Measurements from ENCODE around the gene ACSL4.
"Not testable (repeated sequence)": the region's sequence is repeated elsewhere in the genome, so short reads cannot be mapped to it uniquely, and the experiment has no call there.

ACSL4 gene

DNA sequence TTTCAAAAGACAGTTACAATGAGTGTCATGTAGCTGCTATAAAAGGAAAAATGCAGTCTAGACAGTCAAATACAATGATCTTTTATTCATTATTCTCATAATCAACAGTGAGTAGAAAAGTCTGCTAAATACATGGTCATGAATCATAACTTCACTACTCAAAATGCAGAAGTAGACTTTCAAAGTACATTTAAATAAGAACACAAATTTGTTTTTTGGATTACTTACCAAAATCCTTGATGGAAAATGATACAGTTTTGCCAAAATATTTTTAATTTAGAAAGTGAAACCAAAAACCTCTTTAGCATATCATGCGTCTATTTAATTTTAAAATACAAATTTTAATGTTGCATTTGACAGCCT lies 4.9 kb downstream of the ACSL4 start:
- no peak for DNase-seq

DNA sequence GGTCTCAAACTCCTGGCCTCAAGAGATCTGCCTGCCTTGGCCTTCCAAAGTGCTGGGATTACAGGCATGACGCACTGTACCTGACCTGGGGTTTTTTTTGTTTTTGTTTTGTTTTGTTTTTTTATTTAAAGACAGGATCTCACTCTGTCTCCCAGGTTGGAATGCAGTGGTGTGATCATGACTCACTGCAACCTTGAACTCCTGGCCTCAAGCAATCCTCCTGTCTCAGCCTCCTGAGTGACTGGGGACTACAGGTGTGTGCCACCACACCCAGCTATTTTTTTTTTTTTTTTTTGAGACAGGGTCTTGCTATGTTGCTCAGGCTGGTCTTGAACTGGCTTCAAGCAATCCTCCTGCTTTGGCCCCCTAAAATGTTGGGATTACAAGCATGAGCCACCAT lies 8.1 kb downstream of the ACSL4 start:
- DNase-seq, result not testable (repeated sequence)

DNA sequence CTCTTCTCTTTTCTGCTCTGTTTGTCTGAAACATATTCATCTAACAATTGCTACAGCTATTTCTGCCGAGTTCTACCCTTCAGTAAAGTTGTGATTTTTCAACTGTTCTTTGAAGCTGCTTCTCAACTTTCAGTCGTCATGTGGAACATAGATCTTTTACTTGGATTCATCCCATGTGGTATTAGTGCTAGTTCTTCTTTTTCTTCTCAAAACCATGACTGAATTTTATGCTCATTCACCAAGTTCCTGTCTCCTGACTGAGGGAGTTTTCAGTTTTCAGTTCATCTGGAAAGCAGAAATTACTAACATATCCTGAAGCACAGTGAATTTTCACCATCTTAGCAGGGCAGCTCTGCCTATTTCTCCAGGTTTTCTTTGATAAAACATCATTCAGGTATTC lies 12.1 kb downstream of the ACSL4 start:
- DNase-seq, result no peak

DNA sequence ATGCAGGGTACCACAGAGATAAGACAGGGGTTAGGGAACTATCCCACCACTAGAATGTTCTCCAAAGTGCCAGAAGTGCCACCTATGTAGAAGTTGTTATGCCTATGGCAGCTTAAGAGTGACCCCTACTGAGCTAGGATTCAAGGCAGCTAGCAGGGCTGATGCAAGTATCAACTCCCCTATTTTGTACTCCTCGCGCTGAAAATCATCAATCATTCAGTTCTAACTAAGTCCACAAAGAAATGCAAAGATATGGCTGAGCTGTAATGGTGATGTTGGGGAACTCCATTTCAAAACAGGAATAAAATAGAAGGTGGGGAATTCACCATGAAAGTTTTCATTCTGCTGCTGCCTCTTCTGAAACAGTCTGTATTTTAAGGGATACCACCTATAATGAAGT lies 13.8 kb downstream of the ACSL4 start:
- no peak for DNase-seq

DNA sequence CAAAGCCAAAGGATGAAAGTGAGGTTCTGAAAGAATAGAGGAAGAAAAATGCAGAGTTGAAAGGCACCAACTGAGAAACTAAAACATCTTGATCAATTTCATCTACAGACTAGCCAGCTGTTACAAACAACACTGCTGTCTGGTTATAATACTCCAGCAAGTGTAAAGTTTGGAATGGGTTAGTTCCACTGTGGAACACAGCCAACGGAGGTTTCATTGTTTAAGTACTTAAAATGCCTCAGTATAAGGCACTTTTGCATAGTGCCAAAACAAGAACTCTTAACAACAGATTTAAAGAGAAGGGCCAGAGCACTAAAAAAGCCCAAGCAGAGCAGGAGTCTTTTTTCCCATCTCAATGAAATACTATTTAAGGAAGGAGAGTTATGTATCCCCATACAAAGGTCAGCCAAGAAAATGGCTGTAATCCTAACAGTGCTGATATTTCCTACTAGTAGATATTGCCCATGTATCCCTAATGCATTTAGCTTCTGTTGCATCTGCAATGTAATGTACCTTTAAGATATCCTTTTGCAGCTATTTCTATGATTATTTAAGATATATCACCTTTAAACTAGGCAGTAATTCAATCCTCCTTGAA lies 16.5 kb downstream of the ACSL4 start:
- no peak for DNase-seq

DNA sequence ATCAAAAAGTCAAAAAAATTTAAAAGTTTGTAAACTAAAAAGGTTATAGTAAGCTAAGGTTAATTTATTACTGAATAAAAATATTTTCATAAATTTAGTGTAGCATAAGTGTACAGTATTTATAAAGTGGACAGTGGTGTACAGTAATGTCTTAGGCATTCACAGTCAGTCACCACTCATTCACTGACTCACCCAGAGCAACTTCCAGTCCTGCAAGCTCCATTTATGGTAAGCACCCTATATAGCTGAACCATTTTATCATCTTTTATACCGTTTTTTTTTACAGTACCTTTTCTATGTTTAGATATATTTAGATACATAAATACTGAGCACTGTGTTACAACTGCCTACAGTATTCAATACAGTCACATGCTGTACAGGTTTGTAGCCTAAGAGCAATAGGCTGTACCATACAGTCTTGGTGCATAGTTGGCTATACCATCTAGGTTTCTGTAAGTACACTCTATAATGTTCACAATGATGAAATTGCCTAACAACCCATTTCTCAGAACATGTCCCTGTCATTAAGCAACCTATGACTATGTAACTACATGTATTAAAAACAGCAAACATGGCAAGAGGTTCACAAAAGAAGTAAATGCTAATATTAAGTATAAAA lies 18.6 kb downstream of the ACSL4 start:
- DNase-seq, result no peak

DNA sequence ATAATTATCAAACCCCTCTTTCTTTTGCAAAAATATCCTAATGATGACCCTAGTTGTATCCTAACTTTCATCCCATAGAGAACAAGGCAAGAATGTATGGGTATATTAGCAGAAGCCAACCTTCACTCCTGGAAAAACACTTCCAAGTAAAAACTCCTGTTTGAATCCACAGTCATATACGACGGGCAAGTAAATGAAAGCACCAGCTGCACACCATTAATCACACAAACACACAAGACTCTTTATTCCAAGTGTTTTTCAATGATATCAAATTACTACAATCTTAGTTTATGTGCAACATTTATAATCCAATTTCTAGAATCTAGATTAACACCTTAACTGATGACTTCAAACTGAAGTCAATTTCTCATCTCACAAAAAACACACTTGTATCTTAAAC lies 22.9 kb downstream of the ACSL4 start:
- no peak for DNase-seq

DNA sequence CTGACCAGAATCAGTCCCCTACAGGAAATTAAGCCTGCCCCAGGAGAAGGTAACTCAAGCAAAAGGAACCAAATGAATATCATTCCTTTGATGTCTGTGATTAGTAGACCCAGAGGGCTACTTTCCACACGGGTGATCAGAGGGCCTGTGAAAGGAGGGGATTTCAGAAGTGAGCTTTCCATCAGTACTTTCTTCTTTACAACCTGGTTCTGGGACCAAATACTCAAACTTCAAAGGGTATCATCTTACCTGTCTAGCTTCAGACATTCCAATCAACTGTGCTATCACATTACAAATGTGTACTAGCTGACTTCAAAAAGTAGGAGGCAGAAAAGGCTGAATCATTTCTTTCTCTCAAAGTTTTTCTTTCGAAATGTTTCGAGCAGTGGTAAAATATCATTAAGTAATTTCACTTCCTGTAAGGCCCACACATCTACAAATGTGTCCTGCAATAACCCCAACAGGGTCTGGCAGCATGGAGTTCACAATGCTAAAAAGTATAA lies 23.9 kb downstream of the ACSL4 start:
- peak in 1 of 2 donors; percentile 22 for DNase-seq

DNA sequence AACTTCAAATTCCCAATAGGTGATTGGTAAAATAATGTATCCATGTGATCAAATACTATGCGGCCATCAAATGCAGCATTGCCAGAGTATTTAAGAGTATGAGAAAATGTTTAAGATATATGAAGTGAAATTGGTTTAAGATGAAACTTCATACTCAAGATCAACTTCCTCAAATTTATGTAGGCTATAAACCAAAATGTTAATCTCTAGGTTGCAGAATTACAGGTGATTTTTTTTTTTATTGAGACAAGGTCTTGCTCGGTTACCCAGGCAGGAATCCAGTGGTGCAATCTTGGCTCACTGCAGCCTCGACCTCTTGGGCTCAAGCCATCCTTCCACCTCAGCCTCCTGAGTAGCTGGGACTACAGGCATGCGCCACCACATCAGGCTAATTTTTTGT lies 25.3 kb downstream of the ACSL4 start:
- no peak for DNase-seq

DNA sequence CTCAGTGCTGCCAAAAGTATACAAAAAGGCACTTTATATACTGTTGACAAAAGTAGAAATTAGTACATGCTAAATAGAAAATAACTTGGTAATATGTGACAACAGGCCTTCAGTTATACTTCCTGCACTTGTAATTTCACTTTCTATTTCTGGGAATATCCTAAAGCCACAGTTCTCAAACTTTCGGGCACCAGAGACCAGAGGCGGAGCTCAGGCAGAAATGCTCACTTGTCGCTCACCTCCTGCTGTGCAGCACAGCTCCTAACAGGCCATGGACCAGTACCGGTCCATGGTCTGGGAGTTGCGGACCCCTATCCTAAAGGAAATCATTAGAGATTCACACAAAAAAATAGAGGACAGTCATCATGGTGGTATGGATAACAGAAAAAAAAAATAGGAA lies 25.7 kb downstream of the ACSL4 start:
- peak; percentile 21 to 39 for DNase-seq

DNA sequence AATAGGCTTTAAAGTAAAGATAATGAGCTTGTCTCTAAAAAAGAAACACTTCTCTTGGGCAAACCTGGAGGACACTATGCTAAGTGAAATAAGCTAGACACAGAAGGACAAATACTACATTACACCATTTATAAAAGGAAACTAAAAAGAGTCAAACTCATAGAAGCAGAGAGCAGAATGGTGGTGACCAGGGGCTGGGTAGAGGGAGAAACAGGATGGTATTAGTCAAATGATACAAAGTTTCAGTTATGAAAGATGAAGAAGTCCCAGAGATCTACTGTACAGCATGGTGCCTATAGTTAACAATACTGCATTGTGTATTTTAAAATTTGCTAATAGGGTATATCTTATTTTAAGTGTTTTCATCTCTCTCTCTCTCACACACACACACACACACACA lies 28.5 kb downstream of the ACSL4 start:
- DNase-seq, result no peak

DNA sequence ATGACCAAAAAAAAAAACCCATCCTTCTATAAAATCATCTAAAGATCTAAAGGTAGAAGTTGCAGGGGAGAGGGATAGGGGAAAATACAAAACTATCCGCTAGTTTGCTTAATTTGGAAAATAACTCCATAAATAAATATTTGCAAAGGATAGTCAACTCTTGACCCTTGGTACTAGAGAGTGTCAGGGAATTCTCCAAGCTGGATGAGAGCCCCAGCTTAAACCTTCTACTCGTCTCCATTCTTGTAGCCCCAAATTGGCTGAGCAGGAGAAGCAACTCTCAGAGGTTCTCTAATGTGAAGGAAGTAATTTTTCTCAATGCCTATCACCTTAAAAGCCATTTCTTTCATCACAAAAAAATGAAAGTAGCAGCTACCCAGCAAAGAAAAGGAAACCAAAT lies 35.2 kb downstream of the ACSL4 start:
- DNase-seq, result no peak

DNA sequence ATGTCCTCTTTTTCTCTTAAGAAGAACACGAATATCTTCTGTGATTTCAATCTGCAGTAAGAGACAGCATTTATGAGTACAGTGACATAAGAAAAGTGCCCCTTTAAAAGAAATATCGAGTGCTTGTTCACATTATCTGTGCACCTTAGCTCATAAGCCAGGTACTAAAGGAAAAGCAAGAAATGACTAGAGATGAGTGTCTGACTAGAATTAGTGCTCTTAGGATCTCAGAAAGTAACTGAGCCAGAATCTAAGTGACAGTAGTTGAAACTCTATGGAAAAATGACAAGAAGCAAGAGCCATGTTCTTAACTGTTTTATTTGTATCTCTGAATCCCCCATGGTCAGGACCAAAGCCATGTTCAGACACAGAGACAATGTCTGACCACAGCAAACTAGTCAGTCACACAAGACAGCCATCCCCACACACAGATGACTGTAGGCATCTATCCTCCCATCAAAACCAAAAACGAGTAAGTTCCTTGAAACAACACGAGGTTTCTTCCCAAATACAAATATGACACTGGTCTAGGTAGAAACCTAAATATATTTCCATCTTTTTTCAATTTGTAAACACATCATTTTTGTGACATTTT lies 36.8 kb downstream of the ACSL4 start:
- no peak for DNase-seq

DNA sequence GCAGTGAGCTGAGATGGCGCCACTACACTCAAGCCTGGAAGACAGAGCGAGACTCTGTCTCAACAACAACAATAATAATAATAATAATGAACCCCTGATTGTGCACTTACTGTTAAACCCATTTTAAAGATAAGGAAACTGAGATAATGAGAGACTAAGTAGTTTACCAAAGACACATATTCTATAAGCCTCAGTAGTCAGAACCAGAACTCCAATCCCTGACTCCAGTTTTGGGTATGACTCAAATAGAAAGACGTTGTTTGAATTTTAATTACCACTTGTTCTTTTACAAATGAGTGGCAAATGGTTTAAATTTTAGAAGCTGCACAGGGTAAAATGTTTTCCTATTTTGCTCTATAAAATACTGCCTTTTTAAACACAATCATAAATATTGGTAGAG lies 37.4 kb downstream of the ACSL4 start:
- no peak for DNase-seq

DNA sequence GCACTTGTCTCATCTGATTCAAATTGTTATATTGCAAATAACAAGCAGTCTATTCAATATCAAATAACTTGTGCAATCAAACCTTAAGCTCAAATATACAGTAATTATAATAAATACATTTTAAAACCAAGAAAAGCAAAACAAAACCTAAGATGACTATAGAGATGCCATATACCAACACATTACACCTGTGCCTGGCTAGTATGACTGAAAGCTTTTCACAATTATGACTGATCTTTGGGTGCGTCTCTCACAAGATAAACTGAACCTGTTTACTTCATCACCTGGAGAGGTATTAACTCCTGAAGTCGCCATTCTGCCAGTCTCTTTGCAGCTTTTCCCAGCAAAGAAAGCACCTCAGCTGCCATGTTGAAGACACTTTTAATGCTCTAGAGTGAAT lies 41.3 kb downstream of the ACSL4 start:
- DNase-seq, result no peak

DNA sequence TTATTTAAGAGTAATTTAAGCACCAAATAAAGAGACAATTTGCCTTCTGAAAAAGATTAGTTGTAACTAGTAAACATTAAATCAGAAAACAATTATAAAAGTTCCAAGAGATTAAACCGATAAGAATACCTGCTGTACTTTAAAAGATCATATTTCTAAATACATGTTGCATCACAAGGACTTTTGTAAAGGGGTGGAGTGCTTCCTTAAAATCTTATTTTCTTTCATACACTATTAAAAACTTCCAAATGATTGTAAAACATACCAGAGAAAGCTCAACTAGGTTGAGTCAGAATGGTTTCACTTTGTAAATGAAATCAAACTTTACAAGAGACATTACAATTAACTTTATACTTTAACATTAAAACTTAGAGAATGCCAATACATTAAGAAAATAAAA lies 41.8 kb downstream of the ACSL4 start:
- no peak for DNase-seq

DNA sequence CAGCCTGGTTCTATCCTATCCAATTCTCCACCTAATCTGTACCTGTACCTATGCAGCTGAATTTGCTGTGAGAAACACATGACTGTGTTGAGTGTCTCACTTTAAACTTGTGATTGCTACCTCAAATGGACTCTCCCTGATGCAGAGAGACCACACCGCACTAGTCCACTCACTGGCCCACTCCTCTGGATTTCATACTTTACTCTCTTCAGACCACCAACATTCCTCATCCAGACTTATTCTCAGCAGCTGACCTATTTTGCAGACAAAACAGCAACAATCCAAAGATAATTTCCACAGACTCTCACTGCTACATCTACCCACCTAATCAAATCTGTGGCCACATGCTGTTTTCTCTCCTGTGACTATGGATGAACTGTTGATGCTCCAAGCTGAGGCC lies 45.2 kb downstream of the ACSL4 start:
- no peak for DNase-seq

DNA sequence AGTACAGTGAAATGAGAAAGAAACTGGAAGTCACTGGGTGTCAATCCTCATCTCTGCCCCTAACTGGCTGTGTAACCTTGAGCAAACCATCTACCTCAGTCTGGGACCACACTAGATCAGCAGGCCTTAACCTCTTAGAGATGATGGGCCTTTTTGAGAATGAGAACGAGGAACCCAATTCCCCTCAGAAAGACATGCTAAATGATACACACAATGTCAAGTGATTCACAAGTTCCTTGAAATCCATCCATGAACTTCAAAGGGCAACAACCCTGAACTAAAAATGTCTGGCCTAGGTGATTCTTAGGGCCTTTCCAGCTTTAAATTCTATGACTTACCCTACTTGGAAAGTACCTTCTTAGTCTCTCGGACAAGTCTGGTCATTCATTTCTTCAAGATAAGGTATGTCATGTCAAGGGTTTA lies 47.4 kb downstream of the ACSL4 start:
- DNase-seq, result no peak

DNA sequence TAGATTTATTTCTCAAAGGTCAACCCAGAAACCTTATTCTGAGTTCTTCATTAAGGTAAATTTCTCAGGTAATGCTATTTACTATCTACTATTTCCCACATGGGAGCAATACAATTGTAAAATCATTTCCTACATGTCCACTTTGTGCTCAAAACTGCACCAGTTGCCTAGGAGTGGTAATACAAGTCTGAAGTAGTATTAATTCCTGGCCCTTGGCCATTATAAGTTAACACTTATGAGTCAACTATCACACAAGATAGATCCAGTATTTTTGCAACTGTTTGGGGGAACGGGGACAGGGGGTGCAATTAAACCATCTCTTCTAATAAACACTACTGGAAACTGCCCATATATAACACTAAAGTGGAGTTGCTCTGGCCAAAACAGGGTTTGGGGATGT lies 48.9 kb downstream of the ACSL4 start:
- DNase-seq, result no peak

DNA sequence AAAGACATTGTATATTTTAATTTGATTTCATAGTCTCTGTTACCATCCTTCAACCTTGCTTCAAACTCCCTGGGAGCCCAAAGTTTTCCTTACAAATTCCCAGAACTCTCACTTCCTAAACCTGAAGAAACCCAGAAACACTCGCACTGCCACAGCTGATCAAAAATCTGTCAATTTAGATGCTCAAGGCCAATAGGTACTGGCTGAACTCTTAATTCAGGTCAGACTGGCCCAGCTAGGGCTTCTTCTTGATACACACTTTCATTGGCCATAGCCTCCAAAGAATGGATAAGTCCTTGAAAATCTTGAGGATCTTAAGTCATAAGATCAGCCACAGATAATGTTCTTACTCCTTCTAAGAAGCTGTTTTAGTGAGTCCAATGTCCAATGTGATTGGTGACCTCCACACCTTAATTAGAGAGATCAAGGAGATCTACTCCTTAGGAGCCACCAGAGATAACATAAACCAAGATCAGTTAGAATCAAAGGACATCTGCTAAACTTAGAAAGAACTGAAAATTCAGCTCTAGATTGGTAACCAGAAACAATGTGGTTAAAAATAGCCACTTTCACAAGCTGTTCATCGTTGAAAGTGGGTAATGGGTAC lies 51.5 kb downstream of the ACSL4 start:
- no peak for DNase-seq

DNA sequence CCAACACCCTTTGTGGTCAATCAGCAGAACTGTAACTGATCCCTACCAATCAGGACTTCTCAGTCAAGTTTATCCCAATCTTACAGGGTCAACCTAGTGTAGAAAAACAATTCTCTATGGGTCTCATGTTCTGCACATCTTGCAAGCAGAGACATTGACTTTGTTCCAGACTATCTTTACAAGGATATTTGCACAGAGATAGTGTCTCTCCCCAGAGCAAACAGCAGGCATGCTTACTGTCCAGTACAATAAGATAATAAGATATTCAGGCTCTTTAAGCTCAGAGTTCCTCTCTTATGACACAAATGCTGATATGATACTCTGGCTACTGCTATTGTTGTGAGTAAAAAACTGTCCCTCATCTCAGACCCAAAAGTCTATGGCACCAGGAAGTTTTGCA lies 53.2 kb downstream of the ACSL4 start:
- no peak for DNase-seq

DNA sequence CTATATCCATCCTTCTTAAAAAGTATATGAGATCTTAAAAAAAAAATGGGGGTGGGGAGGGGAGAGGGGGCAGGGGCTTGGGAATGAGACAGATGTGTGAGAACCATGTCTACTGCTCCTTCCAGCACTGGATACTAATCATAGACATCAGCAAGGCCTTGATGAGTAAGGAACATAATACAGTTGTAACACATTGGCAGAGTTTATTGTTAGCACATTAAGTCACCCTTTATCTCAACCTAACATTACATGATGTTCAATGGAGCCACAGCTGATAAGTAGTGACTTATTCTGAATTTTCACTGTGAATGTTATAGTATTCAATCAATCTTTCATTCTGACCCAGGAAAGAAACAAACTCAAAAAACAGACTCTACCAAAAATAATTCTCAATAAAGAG lies 60.8 kb downstream of the ACSL4 start:
- no peak for DNase-seq

DNA sequence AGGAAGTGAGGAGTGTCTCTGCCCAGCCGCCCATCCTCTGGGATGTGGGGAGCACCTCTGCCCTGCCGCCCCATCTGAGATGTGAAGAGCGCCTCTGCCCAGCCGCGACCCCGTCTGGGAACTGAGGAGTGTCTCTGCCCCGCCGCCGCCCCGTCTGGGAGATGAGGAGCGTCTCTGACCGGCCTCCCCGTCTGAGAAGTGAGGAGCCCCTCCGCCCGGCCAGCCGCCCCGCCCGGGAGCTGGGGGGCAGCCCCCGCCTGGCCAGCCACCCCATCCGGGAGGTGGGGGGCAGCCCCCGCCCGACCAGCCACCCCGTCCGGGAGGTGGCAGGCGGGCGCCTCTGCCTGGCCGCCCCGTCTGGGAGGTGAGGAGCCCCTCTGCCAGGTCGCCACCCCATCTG lies 61.9 kb downstream of the ACSL4 start:
- DNase-seq, result not testable (repeated sequence)

DNA sequence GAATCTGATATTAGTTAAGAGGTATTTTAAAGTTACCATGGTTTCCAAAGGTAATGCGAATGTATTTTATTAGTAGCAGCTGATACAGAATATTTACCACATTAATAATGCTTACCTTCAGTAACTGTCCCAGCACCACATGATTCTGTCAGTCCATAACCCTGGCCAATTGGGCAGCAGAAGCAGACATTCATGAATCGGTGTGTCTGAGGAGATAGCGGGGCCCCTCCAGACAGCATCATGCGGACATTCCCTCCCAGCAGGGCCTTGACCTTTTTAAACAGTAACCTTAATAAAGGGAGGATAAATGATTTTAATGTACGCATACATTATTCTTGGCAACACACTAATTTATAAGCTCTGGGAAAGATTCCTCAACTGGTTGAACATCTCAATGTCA lies 65.1 kb downstream of the ACSL4 start:
- no peak for DNase-seq

All from CD4-positive, alpha-beta T cell treated with Interferon alpha-2 for 1 hour (primary cell).